GM10847 (cell line): ENCODE measurements around the gene ZNF384.

Source experiments
- POLR2A ChIP-seq: IDR thresholded peaks from 2 replicates; pipeline ENCODE4 v1.6.1; 2011; ENCODE audit not compliant: insufficient read length; ENCODE audit errors: extremely low read depth

ZNF384 gene

DNA sequence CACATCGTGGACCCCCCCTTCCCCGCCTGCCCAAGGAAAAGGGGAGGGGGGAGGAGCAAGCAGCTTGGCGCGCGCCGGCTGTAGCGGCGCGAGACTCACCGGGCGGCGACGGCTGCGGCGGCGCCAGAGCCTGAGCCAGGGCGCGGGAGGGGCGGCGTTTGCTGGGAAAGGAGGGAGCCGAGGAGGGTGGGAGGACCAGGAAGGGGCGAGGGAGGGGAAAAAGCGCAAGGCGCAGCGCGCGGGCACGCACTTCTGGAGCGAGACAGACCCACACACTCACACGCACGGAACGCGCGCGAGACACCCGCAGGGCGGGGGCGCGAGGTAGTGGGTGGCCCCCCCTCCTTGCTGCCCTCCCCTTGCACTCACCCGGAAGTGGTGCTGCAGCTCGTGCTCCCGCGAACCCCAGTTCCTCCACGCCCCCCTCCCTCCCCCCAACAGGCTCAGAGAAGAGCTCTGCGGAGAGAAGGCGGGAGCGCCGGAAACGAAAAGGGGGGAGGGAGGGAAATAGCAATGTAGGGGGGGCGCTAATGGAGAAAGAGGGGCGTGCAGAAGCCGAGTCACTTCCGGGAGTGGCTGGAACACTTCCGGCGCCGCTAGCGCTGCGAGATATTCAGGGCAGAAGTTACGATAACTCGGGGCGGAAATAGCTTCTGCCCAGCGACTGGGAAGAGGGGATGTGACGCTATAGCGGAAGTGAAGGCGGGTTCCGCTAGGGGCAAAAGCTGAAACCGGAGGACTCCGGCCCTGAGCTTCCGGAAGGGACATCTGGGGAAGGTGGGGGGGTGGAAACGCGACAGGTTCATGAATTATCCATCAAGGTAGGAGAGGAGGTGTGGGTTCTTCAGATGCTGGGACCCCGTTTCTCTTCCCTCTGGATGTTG, at the start of gene ZNF384:
Gene ZNF384 (minus strand): TSS at position 377 of the 884 bp plus-strand sequence. CDS start 9,855 bp downstream, outside the sequence.
- peak; percentile 66 for TF ChIP-seq POLR2A

GRCh38 chr12:6736754-6737153, 47.6 kb upstream of the ZNF384 start:
- TF ChIP-seq POLR2A: no peak

GRCh38 chr12:6735448-6736191, 46.4 kb upstream of the ZNF384 start:
- no peak for TF ChIP-seq POLR2A

DNA sequence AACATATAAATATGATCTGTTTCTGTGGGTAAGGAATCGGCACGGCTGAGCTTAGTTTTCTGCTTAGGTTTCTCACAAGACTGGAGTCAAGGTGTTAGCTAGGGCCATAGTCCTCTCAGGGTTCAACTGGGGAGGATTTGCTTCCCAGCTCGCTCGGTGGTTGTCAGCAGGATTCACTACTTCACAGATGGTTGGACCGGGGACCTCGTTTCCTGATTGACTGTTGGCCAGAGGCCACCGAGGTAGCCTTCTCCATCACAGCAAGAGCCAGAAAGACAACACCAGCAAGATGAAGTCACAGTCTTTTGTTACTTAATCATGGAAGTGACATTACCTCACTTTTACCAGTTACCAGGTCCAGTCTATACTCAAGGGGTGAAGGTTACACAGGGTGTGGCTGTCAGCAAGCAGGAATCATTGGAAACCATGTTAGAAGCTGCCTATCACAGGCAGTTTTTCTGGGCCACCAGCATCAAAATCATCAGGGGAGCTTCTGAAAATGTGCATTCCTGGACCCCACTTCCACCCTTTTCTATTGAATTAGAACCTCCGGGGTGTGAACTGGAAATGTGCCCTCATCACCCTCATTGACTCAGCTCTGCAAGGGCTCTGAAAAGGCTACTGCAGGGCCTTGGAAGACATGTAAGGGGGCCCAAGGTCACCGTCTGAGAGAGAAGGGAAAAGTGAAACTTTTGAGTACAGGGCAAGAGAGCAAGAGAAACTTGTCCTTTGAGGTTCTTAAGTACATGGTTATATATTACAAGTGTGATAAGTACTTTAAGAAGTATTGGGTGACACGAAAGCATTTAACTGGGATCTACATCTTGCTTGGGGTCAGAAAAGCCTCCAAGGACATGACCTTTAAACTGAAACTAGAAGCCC, 45.6 kb upstream of the ZNF384 start:
- no peak for TF ChIP-seq POLR2A

DNA sequence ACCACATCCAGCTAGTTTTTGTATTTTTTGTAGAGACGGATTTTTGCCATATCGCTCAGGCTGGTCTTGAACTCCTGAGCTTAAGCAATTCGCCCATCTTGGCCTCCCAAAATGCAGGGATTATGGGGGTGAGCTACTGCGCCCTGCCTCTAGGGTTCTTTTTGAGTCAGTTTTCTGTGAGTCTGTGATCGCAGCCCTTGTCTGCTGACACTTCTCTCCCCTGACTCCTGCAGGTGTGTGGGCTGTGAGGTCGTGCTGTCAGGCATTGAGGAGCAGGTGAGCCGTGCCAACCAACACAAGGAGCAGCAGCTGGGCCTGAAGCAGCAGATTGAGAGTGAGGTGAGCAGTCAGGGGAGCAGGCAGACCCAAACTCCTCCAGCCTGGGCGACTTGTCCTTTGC, 41.0 kb upstream of the ZNF384 start:
- no peak for TF ChIP-seq POLR2A

DNA sequence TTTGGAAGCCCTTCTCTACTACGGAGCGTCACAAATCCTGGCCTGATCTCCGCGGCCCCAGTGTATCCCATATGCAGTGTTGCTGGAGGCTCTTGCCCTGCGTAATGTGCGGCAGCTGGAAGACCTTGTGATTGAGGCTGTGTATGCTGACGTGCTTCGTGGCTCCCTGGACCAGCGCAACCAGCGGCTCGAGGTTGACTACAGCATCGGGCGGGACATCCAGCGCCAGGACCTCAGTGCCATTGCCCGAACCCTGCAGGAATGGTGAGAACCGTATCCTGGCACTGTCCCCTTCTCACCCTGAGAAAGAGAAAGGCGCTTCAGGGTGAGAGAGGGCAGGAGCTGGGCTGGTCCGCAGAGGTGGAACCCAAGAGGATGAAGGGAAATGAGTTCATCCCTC, 40.0 kb upstream of the ZNF384 start:
- TF ChIP-seq POLR2A: no peak

GRCh38 chr12:6725350-6725749, 36.2 kb upstream of the ZNF384 start:
- no peak for TF ChIP-seq POLR2A

DNA sequence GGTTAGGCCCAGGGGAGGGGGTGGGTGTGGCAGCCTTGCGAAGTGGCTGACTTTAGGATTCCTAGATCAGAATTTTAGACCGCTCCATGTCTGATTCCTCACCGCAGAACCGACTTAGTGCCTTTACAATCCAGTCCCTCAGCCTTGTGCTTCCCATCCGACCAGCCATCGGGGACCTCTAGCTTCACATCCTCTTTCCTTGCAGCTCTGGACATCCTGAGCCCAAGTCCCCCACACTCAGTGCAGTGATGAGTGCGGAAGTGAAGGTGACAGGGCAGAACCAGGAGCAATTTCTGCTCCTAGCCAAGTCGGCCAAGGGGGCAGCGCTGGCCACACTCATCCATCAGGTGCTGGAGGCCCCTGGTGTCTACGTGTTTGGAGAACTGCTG, 35.2 kb upstream of the ZNF384 start:
- no peak for TF ChIP-seq POLR2A

- TF ChIP-seq POLR2A: peak; percentile 53
Measured at GRCh38 chr12:6723607-6724408, 34.6 kb upstream of the ZNF384 start, which contains the start of gene COPS7A. Gene COPS7A (plus strand): TSS chr12:6724046. CDS start chr12:6724657, 611 bp downstream.

DNA sequence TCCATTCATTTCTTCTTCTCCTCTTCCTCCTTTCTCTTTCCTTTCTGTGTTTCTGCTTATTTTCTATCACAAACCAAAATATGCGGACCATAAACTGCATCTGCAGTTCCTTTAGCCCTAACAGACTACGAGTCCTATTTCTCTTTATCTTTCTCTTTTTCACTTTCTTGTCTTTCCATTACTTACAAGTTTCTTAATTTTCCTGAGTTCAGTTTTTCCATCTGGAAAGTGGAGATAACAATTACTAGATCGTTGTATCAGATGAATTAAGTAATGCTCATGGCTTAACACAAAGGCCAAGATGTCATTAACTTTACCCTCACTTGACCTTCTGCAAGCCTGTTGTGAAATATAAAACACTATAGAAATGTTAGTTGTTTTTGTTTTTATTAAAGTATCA, 33.7 kb upstream of the ZNF384 start:
- TF ChIP-seq POLR2A: no peak

GRCh38 chr12:6716874-6717437, 27.8 kb upstream of the ZNF384 start:
- no peak for TF ChIP-seq POLR2A

DNA sequence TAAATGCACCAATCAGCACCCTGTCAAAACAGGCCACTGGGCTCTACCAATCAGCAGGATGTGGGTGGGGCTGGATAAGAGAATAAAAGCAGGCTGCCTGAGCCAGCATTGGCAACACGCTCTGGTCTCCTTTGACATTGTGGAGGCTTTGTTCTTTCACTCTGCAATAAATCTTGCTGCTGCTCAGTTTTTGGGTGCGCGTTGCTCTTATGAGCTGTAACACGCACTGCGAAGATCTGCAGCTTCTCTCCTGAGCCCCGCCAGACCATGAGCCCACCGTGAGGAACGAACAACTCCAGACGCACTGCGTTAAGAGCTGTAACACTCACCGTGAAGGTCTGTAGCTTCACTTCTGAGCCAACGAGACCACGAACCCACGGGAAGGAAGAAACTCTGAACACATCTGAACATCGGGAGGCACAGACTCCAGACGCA, 19.8 kb upstream of the ZNF384 start:
- no peak for TF ChIP-seq POLR2A

GRCh38 chr12:6703631-6704030, 14.5 kb upstream of the ZNF384 start:
- TF ChIP-seq POLR2A: no peak

DNA sequence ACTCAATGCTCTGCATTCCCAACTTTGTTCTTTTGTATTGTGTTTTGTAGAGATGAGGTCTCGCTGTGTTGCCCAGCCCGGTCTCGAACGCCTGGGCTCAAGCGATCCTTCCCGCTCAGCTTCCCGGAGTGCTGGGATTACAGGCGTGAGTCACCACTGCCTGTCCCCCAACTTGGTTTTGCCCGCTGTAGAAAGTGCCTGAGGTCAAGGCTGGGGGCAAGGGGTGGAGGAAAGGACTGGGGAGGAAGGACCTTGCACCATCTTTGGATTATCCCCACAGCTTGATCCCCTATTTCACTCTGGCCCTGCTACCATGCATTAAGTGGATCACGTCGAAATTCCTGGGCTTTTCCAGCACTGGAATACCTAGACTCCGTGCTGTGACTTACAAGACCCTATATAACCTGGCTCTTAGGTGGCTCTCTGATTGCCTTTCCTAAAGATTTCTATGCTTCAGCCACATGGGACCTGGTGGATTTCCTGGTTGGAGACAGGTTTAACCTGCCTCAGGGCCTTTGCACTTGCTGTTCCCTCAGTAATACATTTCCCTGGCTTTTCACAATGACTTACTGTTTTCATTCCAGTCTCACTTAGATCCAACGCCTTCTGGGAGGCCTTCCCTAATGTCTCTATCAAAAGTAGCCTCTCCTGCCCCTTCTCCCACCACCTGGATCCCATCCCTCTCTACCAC, 12.0 kb upstream of the ZNF384 start:
- no peak for TF ChIP-seq POLR2A

- TF ChIP-seq POLR2A: no peak
Measured at GRCh38 chr12:6700646-6701051, 11.5 kb upstream of the ZNF384 start, which contains the start of gene PIANP. Gene PIANP (minus strand): TSS chr12:6700815. CDS start chr12:6698061, 2,754 bp downstream.
